Mucosa of descending colon (tissue), 3 donors: ENCODE results near the gene RGS6. TPM values are rescaled to one million over a fixed set of nuclear protein-coding genes. Genes with fewer than 3 reads are reported as not detected.

ENCODE experiments used
- ATAC-seq: fragments of 200-7000 bp; cut with Tn5 transposase; one replicate; pipeline ENCODE4 v1.9.1; 2020; ENCODE audit warnings: mild to moderate bottlenecking, moderate library complexity
- DNase-seq, 3 donors: peaks; one replicate each; pipeline ENCODE4 v3.0.0-alpha.2; 2020
- H3K36me3 ChIP-seq: fragments of 200-600 bp; one replicate; pipeline ENCODE4 v1.8.0; 2021; ENCODE audit warnings: low read depth, mild to moderate bottlenecking
- H3K4me1 ChIP-seq: fragments of 200-600 bp; one replicate; pipeline ENCODE4 v1.8.0; 2021; ENCODE audit warnings: low read depth, mild to moderate bottlenecking
- H3K4me3 ChIP-seq: fragments of 200-600 bp; one replicate; pipeline ENCODE4 v1.8.0; 2021; ENCODE audit warnings: mild to moderate bottlenecking
- H3K9me3 ChIP-seq: fragments of 200-600 bp; one replicate; pipeline ENCODE4 v1.8.0; 2021; ENCODE audit warnings: mild to moderate bottlenecking
- intact Hi-C, 2 donors: fragments of 100-400 bp; cut with DNase I in 1 of 2; cut with micrococcal nuclease in 1 of 2; formaldehyde crosslinking; loops; one replicate each; pipeline versions ENCODE4 v1.11.0 to v1.11.1; 2022; cut with DNase I, micrococcal nuclease
- total RNA-seq, 3 donors: library from RNA; stranded (reverse); fragmentation: NEBNext Ultra II Directional in 2 of 3; extraction: Animal tissue kit (Norgen Biotek cat#: 25700) in 2 of 3; gene quantifications; one replicate each; pipeline versions ENCODE4 v1.2.1 to v1.2.4, GENCODE V29; 2021 to 2023
- TF ChIP-seq, protein P1 (sequence below): fragments of 200-600 bp; IDR thresholded peaks from one replicate; pipeline ENCODE4 v1.8.0; 2022; ENCODE audit warnings: antibody characterized with exemption, mild to moderate bottlenecking
- donor health status: DM: no; HTN: no; CAD: no; lungs with moderate emphysema.
- donor health status: DM: no; HTN: no; CAD: no.
- donor health status: DM: no; HTN: yes; CAD: no.

Gene RGS6
- total RNA-seq, 3 donors from 2014 or later = 0.66 to 2.5 (median 0.94) TPM

DNA sequence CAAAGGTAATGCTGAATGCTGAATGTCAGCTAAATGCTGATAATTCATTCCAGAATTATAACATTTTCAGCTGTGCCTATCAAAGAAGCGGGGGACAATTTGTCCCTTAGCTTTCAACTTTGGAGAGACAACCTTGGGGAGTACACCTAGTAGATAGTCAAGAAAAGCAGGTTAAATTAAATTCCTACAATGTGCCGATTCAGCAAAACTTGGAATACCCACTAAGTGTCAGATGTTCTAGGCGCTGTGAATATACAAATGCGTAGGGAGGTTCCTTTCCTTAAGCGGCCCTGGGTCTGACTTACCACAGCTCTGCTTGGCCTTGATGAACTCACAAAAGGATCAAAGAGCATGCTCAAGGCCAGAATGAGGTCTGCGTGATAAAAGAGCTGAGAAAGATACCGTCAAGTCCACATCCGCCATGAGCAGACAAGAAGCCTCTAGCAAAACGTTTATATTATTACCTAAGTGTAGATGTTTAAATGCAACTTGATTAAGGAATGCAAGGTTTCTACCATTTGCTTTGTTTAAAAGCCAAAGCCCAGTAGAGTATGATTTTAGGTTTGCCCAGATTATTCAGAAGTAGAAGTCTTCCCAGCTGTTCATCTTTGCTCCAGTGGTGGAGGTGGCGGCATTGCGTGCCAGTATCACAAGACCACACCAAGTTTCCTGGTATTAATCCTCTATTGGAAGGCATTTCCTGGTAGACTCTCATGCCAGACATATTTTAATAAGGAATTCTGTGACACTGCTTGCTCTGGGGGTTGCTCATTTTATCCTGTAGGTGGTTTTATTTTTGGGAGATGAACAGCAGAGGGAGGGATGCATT, 593.1 kb downstream of the RGS6 start:
- no peak overlapping the region for H3K4me3 ChIP-seq
- TF ChIP-seq, protein P1, sequence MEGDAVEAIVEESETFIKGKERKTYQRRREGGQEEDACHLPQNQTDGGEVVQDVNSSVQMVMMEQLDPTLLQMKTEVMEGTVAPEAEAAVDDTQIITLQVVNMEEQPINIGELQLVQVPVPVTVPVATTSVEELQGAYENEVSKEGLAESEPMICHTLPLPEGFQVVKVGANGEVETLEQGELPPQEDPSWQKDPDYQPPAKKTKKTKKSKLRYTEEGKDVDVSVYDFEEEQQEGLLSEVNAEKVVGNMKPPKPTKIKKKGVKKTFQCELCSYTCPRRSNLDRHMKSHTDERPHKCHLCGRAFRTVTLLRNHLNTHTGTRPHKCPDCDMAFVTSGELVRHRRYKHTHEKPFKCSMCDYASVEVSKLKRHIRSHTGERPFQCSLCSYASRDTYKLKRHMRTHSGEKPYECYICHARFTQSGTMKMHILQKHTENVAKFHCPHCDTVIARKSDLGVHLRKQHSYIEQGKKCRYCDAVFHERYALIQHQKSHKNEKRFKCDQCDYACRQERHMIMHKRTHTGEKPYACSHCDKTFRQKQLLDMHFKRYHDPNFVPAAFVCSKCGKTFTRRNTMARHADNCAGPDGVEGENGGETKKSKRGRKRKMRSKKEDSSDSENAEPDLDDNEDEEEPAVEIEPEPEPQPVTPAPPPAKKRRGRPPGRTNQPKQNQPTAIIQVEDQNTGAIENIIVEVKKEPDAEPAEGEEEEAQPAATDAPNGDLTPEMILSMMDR = no peak
- no peaks in the 10 kb centered on the region for H3K4me1 ChIP-seq
- ATAC-seq (no peak), DNase-seq (no peak)
- intact Hi-C loops = no loop called here
- H3K9me3 ChIP-seq = no peaks in the 10 kb centered on the region
- no peaks in the 10 kb centered on the region for H3K36me3 ChIP-seq

DNA sequence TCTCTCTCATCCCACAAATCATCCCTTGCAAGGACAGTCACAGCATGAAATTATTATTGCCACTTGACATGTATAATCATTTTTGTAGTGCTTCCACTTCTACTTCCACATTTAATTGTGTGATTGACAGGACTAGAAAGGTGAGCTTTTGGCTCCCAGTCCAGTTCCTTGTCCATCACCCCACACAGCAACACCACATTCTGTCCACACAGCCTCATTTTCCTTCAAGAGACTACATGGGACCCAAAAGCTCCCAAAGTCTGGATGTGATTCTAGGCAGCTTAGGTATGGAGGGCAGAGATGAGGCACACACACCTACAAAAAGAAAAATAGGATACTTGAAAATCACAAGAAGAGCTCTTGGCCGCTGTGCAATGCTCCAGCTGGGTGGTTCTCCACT, 595.4 kb downstream of the RGS6 start:
- DNase-seq (no peak), ATAC-seq (no peak)
- Histone ChIP-seq H3K9me3 (no peaks in the 10 kb centered on the region), H3K4me3 (no peak overlapping the region), H3K36me3 (no peaks in the 10 kb centered on the region), H3K4me1 (no peaks in the 10 kb centered on the region)
- intact Hi-C loops = no loop called here
- TF ChIP-seq, protein P1 = no peak

DNA sequence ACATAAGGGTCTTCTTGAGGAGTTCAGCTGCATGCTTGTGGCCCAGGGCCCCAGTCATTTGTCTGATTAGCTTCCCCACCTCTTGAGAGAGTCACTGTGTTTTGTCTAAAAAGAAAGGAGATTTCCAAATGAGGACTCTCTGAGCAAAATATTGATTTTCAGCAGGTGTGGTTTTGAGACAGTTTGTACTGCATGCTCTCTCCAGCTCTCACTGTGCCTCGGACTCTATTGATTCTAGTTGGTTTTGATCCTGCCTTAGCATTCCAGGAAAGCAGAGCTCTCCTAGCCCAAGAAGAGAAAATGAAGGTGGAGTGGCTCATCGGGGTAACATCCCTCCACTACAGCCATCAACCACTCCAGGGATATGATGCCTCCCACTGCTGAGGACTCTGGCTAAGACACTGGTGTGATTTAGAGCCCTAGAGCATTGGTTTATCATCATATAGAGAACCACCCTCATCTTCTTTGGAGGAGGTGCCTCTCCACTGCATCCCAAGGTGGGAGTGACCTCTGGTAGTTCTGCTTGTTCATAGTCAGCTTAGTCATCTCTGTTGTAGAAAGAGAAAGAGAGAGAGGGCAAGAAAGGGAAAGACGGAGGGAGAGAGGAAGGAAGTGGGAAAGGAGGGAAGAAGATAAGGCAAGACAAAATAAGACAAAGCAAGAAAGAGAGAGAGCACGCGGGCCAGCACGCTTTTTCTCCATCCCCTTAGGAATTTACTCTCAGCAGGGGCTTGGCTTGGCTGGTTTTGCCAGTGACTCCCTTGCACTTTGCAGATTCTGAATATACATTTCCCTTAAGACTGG, 596.0 kb downstream of the RGS6 start:
- ATAC-seq = no peak
- TF ChIP-seq, protein P1 = no peak
- intact Hi-C loops = no loop called here

DNA sequence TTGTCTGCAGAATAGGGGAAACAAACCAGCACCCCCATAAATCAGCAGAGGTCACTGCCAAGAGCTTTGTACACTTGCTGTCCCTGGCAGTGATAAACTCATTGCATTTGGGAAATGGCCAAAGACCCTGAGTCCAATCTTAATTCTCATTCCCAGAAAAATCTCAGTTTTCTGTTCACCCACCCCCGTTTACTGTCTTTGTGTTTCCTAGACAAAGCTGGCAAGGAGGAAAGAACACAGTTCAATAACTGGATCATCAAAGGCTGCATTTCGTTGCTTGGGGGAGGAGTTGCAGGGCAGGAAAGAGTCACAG, 596.6 kb downstream of the RGS6 start:
- DNase-seq (no peak), ATAC-seq (no peak)
- Histone ChIP-seq H3K36me3 (no peaks in the 10 kb centered on the region), H3K4me1 (no peaks in the 10 kb centered on the region), H3K4me3 (no peak overlapping the region), H3K9me3 (no peaks in the 10 kb centered on the region)
- intact Hi-C loops = no loop called here
- TF ChIP-seq, protein P1 = no peak

More for the DNA sequence above, 596.0 kb downstream of the RGS6 start:
- Histone ChIP-seq H3K4me1 (no peaks in the 10 kb centered on the region), H3K4me3 (no peak overlapping the region), H3K36me3 (no peaks in the 10 kb centered on the region), H3K9me3 (no peaks in the 10 kb centered on the region)
- no peak for DNase-seq

DNA sequence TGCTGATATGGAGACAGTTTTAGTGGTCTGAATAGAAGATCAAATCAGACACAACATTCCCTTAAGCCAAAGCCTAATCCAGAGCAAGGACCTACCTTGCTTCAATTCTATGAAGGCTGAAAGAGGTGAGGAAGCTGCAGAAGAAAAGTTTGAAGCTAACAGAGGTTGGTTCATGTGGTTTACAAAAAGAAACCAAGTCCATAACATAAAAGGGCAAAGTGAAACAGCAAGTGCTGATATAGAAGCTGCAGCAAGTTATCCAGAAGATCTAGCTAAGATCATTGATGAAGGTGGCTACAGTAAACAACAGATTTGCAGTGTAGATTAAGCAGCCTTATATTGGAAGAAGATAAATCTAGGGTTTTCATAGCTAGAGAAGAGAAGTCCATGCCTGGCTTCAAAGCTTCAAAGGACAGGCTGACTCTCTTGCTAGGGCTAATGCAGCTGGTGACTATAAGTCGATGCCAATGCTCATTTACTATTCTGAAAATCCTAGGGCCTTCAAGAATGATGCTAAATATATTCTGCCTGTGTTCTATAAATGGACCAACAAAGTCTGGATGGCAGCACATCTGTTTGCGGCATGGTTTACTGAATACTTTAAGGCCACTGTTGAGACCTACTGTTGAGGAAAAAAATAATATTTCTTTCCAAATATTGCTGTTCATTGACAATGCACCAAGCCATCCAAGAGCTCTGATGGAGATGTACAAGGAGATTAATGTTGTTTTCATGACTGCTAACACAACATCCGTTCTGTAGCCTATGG, 600.6 kb downstream of the RGS6 start:
- no peak overlapping the region for H3K4me3 ChIP-seq
- H3K9me3 ChIP-seq = no peaks in the 10 kb centered on the region
- no peaks in the 10 kb centered on the region for H3K4me1 ChIP-seq
- DNase-seq = no peak
- TF ChIP-seq, protein P1 = no peak
- no peaks in the 10 kb centered on the region for H3K36me3 ChIP-seq
- intact Hi-C loops = no loop called here
- no peak for ATAC-seq
